HG02870 (cell line): ENCODE data around the gene GOLGA6B.
A peak's percentile ranks its signal among the peaks of the same experiment; 100 is the strongest.
"Not testable (repeated sequence)": the region's sequence is repeated elsewhere in the genome, so short reads cannot be mapped to it uniquely, and the experiment has no call there.

Experiments used
- ATAC-seq: cut with Tn5 transposase; IDR thresholded peaks from one replicate; pipeline ENCODE4 v1.9.1; 2021; ENCODE audit warnings: mild to moderate bottlenecking, moderate library complexity; ENCODE audit not compliant: unreplicated experiment

Gene GOLGA6B

DNA sequence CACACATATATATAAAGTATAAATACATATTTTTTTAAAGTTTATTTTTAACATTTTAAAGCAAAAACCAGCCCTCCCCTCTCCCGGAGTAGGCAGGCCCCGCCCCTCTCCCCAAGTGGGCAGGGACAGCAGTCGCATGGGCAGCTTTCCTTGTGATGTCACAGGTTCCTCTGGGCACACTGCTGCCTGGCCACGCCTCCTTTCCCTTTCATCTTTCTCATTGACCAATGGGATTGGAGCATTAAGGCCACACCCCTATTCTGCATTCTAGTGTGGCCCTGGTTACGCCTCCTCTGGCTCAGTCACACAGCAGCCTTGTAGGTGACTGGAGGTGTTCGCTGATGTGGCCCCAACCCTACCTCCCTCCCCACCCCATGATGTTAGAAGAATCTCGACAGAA, at the start of gene GOLGA6B:
GOLGA6B (plus strand) TSS at position 301 of the 400 bp plus-strand sequence; CDS start at position 342, 41 bp downstream.
- ATAC-seq, result not testable (repeated sequence)

- ATAC-seq, result no peak
Observed at GRCh38 chr15:72604794-72605193, 49.7 kb upstream of the GOLGA6B start.

DNA sequence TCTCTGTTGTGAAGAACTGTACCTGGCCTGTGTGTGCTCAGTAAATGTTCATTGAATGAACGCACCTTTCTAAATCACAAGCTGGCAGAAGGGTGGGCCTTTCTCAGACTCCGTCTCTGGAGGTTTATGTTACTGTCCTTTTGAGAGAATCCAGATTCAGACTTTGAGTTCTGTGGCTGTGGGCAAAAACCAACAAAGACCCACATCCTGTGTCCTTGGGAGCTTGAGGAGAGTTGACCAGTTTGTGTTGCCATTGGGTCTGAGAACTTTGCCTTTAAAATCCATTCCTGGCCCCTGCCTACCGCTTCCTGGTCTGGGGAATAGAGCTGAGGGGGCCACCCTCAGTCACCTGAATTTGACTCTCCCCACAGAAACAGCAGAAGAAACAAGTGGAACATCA, 46.4 kb upstream of the GOLGA6B start:
- not testable (repeated sequence) for ATAC-seq

- ATAC-seq, result no peak
Observed at GRCh38 chr15:72609862-72610261, 44.6 kb upstream of the GOLGA6B start.

DNA sequence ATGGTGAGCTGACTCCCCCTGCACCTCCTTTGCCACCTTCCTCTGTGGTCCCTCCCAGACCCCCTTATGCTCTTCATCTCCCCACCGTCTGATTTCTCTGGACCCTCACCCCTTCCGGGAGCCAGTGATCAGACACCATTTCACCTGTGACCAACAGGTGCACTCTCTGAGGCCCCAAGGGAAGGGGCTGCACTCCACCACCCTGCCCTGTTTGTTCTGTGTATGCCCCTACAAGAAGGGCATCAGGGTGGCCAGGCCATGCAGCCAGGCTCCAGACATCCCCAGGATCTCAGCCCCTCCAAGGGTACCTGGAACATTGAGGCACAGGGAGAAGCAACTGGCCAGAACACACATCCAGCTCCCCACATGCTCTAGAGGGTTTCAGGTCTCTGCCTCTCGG, 42.2 kb upstream of the GOLGA6B start:
- ATAC-seq, result not testable (repeated sequence)

GRCh38 chr15:72614810-72615532, 39.5 kb upstream of the GOLGA6B start:
- no peak for ATAC-seq

DNA sequence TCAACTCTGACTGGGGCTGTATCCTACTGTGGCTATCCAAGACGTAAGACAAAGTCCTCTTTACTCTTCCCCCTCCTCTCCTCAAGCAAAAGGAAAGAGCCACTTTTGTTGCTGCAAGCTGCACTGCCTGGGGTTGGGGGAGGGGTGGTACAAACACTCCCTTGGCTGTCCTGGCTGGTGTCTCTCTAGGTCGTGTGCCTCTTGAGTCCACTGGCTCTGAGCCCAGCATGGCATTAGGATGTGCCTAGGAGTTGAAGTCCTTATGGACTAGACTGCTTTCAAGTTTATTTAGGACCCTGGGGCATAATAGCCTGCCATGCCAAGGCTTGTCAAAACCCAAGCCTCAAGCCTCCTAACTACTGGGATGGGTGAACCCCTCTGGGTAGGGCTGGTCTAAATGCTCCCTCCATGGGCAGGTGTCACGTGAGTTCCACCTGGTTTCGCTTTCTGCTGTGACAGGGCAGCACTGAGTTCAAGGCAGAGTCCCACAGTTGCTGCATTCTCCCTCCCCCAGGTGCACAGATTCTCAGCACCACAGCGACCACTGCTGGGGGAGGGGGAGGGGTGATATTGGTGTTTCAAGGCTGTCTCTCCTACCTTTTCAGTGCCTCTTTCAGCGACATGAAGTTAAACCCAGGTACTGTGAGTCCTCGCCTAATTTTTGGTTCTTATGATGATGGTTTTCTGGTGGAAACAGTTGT, 38.8 kb upstream of the GOLGA6B start:
- ATAC-seq, result not testable (repeated sequence)

- no peak for ATAC-seq
Observed at GRCh38 chr15:72616491-72617210, 37.8 kb upstream of the GOLGA6B start.

GRCh38 chr15:72623854-72624253, 30.6 kb upstream of the GOLGA6B start:
- not testable (repeated sequence) for ATAC-seq

DNA sequence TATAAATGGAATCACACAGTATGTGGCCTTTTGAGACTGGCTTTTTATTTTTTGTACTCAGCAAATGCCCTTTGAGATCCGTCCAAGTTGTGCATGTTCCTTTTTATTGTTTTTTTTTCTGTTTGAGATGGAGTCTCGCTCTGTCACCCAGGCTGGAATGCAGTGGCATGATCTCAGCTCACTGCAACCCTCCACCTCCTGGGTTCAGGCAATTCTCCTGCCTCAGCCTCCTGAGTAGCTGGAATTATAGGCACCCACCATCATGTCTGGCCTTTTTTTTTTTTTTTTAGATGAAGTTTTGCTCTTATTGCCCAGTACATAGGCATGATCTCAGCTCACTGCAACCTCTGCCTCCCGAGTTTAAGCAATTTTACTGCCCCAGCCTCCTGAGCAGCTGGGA, 28.3 kb upstream of the GOLGA6B start:
- ATAC-seq, result not testable (repeated sequence)

- not testable (repeated sequence) for ATAC-seq
Observed at GRCh38 chr15:72628249-72629067, 26.0 kb upstream of the GOLGA6B start.

- ATAC-seq, result not testable (repeated sequence)
Observed at GRCh38 chr15:72629068-72629570, 25.4 kb upstream of the GOLGA6B start.

GRCh38 chr15:72636519-72637282, 17.8 kb upstream of the GOLGA6B start:
- ATAC-seq, result peak; percentile 72

- ATAC-seq, result not testable (repeated sequence)
Observed at GRCh38 chr15:72639759-72640483, 14.6 kb upstream of the GOLGA6B start.

- not testable (repeated sequence) for ATAC-seq
Observed at GRCh38 chr15:72642271-72642670, 12.2 kb upstream of the GOLGA6B start.

DNA sequence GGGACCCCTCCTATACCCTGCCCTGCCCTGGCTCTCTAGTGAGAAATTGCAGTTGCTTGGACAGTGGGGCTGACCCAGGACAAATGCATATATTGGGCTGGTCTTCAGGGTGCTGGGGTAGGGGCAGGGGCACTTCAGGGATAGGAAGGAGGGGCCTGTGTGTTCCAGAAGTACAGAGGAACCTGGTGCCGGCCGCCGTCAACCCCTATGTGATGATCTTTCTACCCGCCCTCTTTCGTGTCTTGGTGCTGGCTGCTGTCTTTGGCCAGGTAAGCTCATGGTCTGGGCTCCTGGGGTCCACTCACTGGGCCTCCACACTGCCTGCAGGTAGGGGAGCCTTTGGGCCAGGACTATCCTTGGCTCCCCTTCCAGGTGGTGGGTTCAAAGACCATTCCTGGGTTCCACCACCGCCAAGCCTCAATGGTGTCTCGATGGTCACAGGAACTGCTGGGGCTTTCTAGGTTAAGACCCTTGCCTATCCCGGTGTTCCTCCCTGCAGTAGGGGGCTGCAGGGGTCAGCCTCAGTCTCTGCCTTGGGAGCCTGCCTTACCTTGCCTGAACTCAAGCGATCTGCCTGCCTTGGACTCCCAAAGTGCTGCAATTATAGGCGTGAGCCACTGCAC, 5.8 kb upstream of the GOLGA6B start:
- not testable (repeated sequence) for ATAC-seq

DNA sequence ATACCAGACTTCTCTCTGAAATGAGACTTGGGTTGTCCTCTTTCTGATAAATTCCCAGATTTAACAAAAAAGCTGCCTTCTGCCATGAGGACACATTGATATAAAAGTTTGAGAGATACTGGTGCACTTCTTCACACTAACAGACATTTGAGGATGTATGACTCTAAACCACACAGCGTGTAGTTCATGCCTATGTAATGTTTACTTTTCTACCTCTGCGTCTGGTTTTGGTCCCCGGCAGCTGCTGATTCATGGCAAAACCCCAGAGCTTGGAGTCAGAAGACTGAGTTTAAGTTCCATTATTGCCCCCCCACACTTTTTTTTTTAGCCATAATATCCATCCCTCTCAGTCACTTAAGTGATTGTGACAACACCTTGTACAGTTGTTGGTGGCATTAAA, 1.5 kb downstream of the GOLGA6B start:
- ATAC-seq, result not testable (repeated sequence)

- ATAC-seq, result not testable (repeated sequence)
Observed at GRCh38 chr15:72661081-72661480, 6.6 kb downstream of the GOLGA6B start.

- not testable (repeated sequence) for ATAC-seq
Observed at GRCh38 chr15:72663931-72664330, 9.4 kb downstream of the GOLGA6B start.
